Measurements from ENCODE around the gene NAA16. TPM values are rescaled to one million over a fixed set of nuclear protein-coding genes. Genes with fewer than 3 reads are reported as not detected.

NAA16 gene
- total and polyA plus RNA-seq, 9 of the 15 experiments (the other 6 are each of a cell fraction or from before 2014, with no cell fraction given), result 3.7 to 18.2 (median 12.0) TPM

GRCh38 chr13:41263261-41263971, 47.7 kb upstream of the NAA16 start, which contains the start of gene MTRF1 (continued):
- TF ChIP-seq ZBTB12 (CRISPR knock-in tag; IDR thresholded peaks at IDR 0.05), result no peak
- TF ChIP-seq, protein P1, sequence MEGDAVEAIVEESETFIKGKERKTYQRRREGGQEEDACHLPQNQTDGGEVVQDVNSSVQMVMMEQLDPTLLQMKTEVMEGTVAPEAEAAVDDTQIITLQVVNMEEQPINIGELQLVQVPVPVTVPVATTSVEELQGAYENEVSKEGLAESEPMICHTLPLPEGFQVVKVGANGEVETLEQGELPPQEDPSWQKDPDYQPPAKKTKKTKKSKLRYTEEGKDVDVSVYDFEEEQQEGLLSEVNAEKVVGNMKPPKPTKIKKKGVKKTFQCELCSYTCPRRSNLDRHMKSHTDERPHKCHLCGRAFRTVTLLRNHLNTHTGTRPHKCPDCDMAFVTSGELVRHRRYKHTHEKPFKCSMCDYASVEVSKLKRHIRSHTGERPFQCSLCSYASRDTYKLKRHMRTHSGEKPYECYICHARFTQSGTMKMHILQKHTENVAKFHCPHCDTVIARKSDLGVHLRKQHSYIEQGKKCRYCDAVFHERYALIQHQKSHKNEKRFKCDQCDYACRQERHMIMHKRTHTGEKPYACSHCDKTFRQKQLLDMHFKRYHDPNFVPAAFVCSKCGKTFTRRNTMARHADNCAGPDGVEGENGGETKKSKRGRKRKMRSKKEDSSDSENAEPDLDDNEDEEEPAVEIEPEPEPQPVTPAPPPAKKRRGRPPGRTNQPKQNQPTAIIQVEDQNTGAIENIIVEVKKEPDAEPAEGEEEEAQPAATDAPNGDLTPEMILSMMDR (IDR thresholded peaks at IDR 0.05 in 2 of 3, conservative IDR thresholded peaks at IDR 0.05 in 1 of 3; ENCODE audit: insufficient read depth in 2 of 3, low read depth in 1 of 3, low read length in 3 of 3), result no peak
- TF ChIP-seq ZNF165 (CRISPR knock-in tag; IDR thresholded peaks at IDR 0.05; ENCODE audit: borderline replicate concordance), result no peak
- TF ChIP-seq MTA1 (IDR thresholded peaks at IDR 0.05; ENCODE audit: borderline replicate concordance), result no peak
- no peak for TF ChIP-seq CBX2 (IDR thresholded peaks at IDR 0.05; ENCODE audit: insufficient read depth, low read length, poor library complexity, severe bottlenecking)
- TF ChIP-seq ZBTB17 (CRISPR knock-in tag; IDR thresholded peaks at IDR 0.05), result no peak
- peak; percentile 67 for TF ChIP-seq BHLHE40 (IDR thresholded peaks at IDR 0.05; ENCODE audit: low read length)
- TF ChIP-seq POLR2AphosphoS5 (IDR thresholded peaks at IDR 0.05; ENCODE audit: control insufficient read depth, insufficient read depth, low read depth, low read length), result 0 out of 2 replicates have a peak, but pooled peaks have one; percentile 50
- TF ChIP-seq, protein P2, sequence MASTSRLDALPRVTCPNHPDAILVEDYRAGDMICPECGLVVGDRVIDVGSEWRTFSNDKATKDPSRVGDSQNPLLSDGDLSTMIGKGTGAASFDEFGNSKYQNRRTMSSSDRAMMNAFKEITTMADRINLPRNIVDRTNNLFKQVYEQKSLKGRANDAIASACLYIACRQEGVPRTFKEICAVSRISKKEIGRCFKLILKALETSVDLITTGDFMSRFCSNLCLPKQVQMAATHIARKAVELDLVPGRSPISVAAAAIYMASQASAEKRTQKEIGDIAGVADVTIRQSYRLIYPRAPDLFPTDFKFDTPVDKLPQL (IDR thresholded peaks at IDR 0.05; ENCODE audit: extremely low read depth, insufficient read length), result peak; percentile 33
- TF ChIP-seq, protein P3, sequence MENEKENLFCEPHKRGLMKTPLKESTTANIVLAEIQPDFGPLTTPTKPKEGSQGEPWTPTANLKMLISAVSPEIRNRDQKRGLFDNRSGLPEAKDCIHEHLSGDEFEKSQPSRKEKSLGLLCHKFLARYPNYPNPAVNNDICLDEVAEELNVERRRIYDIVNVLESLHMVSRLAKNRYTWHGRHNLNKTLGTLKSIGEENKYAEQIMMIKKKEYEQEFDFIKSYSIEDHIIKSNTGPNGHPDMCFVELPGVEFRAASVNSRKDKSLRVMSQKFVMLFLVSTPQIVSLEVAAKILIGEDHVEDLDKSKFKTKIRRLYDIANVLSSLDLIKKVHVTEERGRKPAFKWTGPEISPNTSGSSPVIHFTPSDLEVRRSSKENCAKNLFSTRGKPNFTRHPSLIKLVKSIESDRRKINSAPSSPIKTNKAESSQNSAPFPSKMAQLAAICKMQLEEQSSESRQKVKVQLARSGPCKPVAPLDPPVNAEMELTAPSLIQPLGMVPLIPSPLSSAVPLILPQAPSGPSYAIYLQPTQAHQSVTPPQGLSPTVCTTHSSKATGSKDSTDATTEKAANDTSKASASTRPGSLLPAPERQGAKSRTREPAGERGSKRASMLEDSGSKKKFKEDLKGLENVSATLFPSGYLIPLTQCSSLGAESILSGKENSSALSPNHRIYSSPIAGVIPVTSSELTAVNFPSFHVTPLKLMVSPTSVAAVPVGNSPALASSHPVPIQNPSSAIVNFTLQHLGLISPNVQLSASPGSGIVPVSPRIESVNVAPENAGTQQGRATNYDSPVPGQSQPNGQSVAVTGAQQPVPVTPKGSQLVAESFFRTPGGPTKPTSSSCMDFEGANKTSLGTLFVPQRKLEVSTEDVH (IDR thresholded peaks at IDR 0.05; ENCODE audit: low read depth, partially characterized antibody), result peak; percentile 87
- TF ChIP-seq ZEB2 (IDR thresholded peaks at IDR 0.05), result peak; percentile 69; the same call in 1 of the 2 replicates
- TF ChIP-seq YBX1 (IDR thresholded peaks at IDR 0.05), result no peak
- TF ChIP-seq, protein P4, sequence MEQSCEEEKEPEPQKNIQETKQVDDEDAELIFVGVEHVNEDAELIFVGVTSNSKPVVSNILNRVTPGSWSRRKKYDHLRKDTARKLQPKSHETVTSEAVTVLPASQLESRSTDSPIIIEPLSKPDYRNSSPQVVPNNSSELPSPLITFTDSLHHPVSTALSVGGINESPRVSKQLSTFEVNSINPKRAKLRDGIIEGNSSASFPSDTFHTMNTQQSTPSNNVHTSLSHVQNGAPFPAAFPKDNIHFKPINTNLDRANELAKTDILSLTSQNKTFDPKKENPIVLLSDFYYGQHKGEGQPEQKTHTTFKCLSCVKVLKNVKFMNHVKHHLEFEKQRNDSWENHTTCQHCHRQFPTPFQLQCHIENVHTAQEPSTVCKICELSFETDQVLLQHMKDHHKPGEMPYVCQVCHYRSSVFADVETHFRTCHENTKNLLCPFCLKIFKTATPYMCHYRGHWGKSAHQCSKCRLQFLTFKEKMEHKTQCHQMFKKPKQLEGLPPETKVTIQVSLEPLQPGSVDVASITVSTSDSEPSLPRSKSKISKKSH (CRISPR knock-in tag; IDR thresholded peaks at IDR 0.05), result no peak
- no peak for TF ChIP-seq ZNF134 (CRISPR knock-in tag; conservative IDR thresholded peaks at IDR 0.05)
- no peak for TF ChIP-seq ATF1 (CRISPR knock-in tag; IDR thresholded peaks at IDR 0.05)
- TF ChIP-seq ATF1 (tag; IDR thresholded peaks at IDR 0.05), result peak; percentile 50; the same call in 1 of the 2 replicates
- no peak for TF ChIP-seq TBL1XR1 (IDR thresholded peaks at IDR 0.05; ENCODE audit: low read length in 2 of 2)
- no peak for TF ChIP-seq TAF15 (IDR thresholded peaks at IDR 0.05; ENCODE audit: low read depth, low read length)
- no peak for TF ChIP-seq WHSC1 (IDR thresholded peaks at IDR 0.05; ENCODE audit: low read length)
- TF ChIP-seq OTX1 (CRISPR knock-in tag; IDR thresholded peaks at IDR 0.05), result no peak
- TF ChIP-seq ZNF124 (CRISPR knock-in tag; IDR thresholded peaks at IDR 0.05), result no peak
- no peak for TF ChIP-seq PURB (CRISPR knock-in tag; IDR thresholded peaks at IDR 0.05; ENCODE audit: low read depth)
